HFFc6 (cell line): ENCODE data around the gene CSN2. TPM values are rescaled to one million over a fixed set of nuclear protein-coding genes. Genes with fewer than 3 reads are reported as not detected.

Source experiments
- DNase-seq: peaks from one replicate; pipeline ENCODE4 v3.0.0-alpha.2; 2018
- H3K27ac Mint-ChIP-seq: 2 replicates; pipeline ENCODE4 v1.8.0; 2020; ENCODE audit warnings: mild to moderate bottlenecking, mixed read lengths
- H3K27me3 Mint-ChIP-seq: 2 replicates; pipeline ENCODE4 v1.8.0; 2021; ENCODE audit warnings: mild to moderate bottlenecking, moderate library complexity, mixed read lengths; ENCODE audit not compliant: insufficient read depth
- H3K36me3 Mint-ChIP-seq: 2 replicates; pipeline ENCODE4 v1.8.0; 2021; ENCODE audit warnings: low read depth, mixed read lengths
- H3K4me1 Mint-ChIP-seq: 2 replicates; pipeline ENCODE4 v1.8.0; 2020; ENCODE audit warnings: low read depth, mixed read lengths
- H3K4me3 Mint-ChIP-seq: 2 replicates; pipeline ENCODE4 v1.8.0; 2020; ENCODE audit warnings: mild to moderate bottlenecking, moderate library complexity, mixed read lengths
- H3K9me3 Mint-ChIP-seq: 2 replicates; pipeline ENCODE4 v1.8.0; 2020; ENCODE audit warnings: mild to moderate bottlenecking, mixed read lengths
- CTCF ChIP-seq: fragments of 200-600 bp; sonication (generic); IDR thresholded peaks from 2 replicates; pipeline ENCODE4 v1.5.0; 2021; ENCODE audit warnings: antibody characterized with exemption, mild to moderate bottlenecking
- total RNA-seq, 6 experiments: library from RNA; stranded (reverse); fragmentation: NEBNext Ultra II Directional; extraction: Animal tissue kit (Norgen Biotek cat#: 25700); gene quantifications; 2 replicates in 1 of 6; 3 replicates in 5 of 6; pipeline ENCODE4 v1.2.3, GENCODE V29; 2021

Gene CSN2
- total RNA-seq, 6 experiments from 2014 or later, result not detected

- no peak for DNase-seq
- no peaks in the 10 kb centered on the region for H3K4me1 Mint-ChIP-seq
- no peaks in the 10 kb centered on the region for H3K27me3 Mint-ChIP-seq
- H3K4me3 Mint-ChIP-seq, result no peak within 1 kb of the TSS
- no peak within 1 kb of the TSS for H3K27ac Mint-ChIP-seq
- H3K36me3 Mint-ChIP-seq, result no peaks in the 10 kb centered on the region
- no peak for TF ChIP-seq CTCF
- H3K9me3 Mint-ChIP-seq, result peaks cover 21% of the 10 kb centered on the region
Observed at GRCh38 chr4:69995526-69996016, 30.0 kb upstream of the CSN2 start, which contains the start of gene STATH. Gene STATH (plus strand): TSS chr4:69995966. CDS start chr4:69998438, 2,472 bp downstream.

DNA sequence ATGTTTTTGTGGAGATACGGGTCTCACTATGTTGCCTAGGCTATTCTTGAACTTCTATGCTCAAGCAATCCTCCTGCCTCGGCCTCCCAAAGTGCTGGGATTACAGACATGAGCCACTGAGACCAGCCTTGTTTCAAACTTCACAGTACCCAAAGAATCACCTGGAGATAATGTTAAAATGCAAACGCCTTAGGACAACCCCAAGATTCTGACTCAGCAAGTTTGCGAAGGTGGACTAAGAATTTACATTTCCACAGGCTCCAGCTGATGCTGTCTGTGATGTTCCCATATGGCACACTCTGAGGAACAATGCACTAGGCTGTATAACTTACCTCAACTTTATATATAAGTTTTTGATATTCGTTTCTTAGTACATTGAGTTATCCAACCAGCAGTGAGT is 29.3 kb upstream of the CSN2 start:
- no peak for DNase-seq

GRCh38 chr4:69991016-69991415 is 25.5 kb upstream of the CSN2 start:
- Mint-ChIP-seq H3K27ac (no peak overlapping the region), H3K9me3 (peaks cover 19% of the 10 kb centered on the region), H3K36me3 (no peaks in the 10 kb centered on the region), H3K4me1 (no peaks in the 10 kb centered on the region), H3K27me3 (no peaks in the 10 kb centered on the region), H3K4me3 (no peak overlapping the region)
- no peak for DNase-seq
- TF ChIP-seq CTCF, result no peak

More for the DNA sequence above, 29.3 kb upstream of the CSN2 start:
- no peak overlapping the region for H3K27ac Mint-ChIP-seq
- peaks cover 21% of the 10 kb centered on the region for H3K9me3 Mint-ChIP-seq
- H3K36me3 Mint-ChIP-seq, result no peaks in the 10 kb centered on the region
- TF ChIP-seq CTCF, result no peak
- no peak overlapping the region for H3K4me3 Mint-ChIP-seq
- H3K4me1 Mint-ChIP-seq, result no peaks in the 10 kb centered on the region
- no peaks in the 10 kb centered on the region for H3K27me3 Mint-ChIP-seq

GRCh38 chr4:69986663-69987062 is 21.1 kb upstream of the CSN2 start:
- no peak for TF ChIP-seq CTCF
- DNase-seq, result no peak
- H3K4me3 Mint-ChIP-seq, result no peak overlapping the region
- H3K27ac Mint-ChIP-seq, result no peak overlapping the region
- H3K9me3 Mint-ChIP-seq, result peaks cover 26% of the 10 kb centered on the region
- H3K36me3 Mint-ChIP-seq, result no peaks in the 10 kb centered on the region
- H3K4me1 Mint-ChIP-seq, result no peaks in the 10 kb centered on the region
- no peaks in the 10 kb centered on the region for H3K27me3 Mint-ChIP-seq

- Mint-ChIP-seq H3K27me3 (no peaks in the 10 kb centered on the region), H3K27ac (no peak overlapping the region), H3K4me1 (no peaks in the 10 kb centered on the region), H3K4me3 (no peak overlapping the region), H3K9me3 (peaks cover 26% of the 10 kb centered on the region), H3K36me3 (no peaks in the 10 kb centered on the region)
- no peak for TF ChIP-seq CTCF
- DNase-seq, result no peak
Observed at GRCh38 chr4:69984030-69984443, 18.5 kb upstream of the CSN2 start.

DNA sequence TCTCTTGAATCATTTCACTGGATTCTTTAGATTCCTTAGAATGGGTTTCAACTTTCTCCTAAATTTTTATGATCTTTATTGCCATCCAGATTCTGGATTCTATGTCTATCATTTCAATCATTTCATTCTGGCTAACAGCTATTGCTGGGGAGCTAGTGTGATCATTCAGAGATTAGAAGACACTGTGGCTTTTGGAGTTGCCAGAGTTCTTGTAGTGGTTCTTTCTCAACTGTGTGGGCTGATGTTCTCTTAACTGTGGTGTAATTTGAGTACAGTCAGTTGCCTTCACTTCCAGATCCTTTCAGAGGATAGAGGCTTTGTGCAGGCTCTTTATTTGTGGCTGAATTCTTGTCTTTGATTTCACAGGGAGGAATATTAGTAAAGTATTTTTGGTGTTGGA is 12.1 kb upstream of the CSN2 start:
- Mint-ChIP-seq H3K27ac (no peak overlapping the region), H3K36me3 (no peaks in the 10 kb centered on the region), H3K4me3 (no peak overlapping the region), H3K27me3 (no peaks in the 10 kb centered on the region), H3K4me1 (no peaks in the 10 kb centered on the region), H3K9me3 (peaks cover 22% of the 10 kb centered on the region)
- no peak for TF ChIP-seq CTCF
- no peak for DNase-seq
